PC-3 (cell line): Measurements from ENCODE around the gene PPM1F.

Experiments
- EZH2 ChIP-seq: fragments of 300-600 bp; sonication (generic); IDR thresholded peaks from one replicate; pipeline ENCODE4 v1.6.1; 2017; ENCODE audit warnings: antibody characterized with exemption, mild to moderate bottlenecking, low read length; ENCODE audit not compliant: unreplicated experiment
- EZH2phosphoT487 ChIP-seq: fragments of 300-600 bp; sonication (generic); IDR thresholded peaks from 2 replicates; pipeline ENCODE4 v1.6.1; 2018; ENCODE audit warnings: mild to moderate bottlenecking, antibody characterized with exemption, low read length, borderline replicate concordance
- TF ChIP-seq, protein P1 (sequence below): fragments of 300-600 bp; sonication (generic); conservative IDR thresholded peaks from 2 replicates; pipeline ENCODE4 v1.5.1; 2017; ENCODE audit warnings: antibody characterized with exemption, low read depth, mild to moderate bottlenecking, low read length

DNA sequence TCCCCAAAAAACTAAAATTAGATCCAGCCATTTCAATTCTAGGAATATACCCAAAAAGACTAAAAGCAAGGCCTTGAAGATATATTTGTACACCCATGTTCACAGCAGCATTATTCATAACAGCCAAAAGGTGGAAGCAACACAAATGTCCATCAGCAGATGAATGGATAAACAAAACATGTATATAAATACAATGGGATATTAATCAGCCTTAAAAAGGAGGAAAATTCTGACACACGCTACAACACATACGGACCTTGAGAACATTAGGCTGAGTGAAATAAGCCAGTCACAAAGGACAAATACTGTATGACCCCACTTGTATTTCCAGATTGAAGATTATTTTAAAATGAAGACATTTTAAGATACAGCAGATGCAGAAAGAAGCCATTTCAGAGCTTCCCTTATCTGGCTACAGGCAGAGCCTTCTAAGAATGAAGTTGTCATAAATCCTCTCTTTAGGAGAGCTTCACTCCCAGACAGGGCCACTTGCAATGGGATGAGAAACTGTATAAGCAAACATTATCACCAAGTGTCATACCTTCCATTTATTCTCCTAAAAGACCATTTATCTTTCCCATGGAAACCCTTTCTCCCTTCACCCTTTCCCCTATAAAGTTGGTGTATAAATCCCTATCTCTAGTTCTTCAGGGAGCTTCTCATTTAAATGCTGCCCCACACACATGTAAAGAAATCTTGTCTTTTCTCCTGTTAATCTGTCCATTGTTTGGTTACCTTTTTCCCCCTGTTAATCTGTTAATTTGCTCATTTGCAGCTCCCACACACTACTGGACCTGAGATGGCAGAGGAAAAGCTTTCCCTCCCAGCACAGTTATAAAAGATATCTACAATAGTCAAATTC is 49.2 kb upstream of the PPM1F start:
- TF ChIP-seq, protein P1, sequence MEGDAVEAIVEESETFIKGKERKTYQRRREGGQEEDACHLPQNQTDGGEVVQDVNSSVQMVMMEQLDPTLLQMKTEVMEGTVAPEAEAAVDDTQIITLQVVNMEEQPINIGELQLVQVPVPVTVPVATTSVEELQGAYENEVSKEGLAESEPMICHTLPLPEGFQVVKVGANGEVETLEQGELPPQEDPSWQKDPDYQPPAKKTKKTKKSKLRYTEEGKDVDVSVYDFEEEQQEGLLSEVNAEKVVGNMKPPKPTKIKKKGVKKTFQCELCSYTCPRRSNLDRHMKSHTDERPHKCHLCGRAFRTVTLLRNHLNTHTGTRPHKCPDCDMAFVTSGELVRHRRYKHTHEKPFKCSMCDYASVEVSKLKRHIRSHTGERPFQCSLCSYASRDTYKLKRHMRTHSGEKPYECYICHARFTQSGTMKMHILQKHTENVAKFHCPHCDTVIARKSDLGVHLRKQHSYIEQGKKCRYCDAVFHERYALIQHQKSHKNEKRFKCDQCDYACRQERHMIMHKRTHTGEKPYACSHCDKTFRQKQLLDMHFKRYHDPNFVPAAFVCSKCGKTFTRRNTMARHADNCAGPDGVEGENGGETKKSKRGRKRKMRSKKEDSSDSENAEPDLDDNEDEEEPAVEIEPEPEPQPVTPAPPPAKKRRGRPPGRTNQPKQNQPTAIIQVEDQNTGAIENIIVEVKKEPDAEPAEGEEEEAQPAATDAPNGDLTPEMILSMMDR, result no peak
- TF ChIP-seq EZH2, result no peak
- no peak for TF ChIP-seq EZH2phosphoT487
